ENCODE results near the gene MAP3K12. TPM values are rescaled to one million over a fixed set of nuclear protein-coding genes. Genes with fewer than 3 reads are reported as not detected.

Gene MAP3K12
- total and polyA plus RNA-seq, 2 of the 13 experiments (the other 11 are each of a cell fraction or from before 2014, with no cell fraction given), result 0.20 to 1.1 TPM

DNA sequence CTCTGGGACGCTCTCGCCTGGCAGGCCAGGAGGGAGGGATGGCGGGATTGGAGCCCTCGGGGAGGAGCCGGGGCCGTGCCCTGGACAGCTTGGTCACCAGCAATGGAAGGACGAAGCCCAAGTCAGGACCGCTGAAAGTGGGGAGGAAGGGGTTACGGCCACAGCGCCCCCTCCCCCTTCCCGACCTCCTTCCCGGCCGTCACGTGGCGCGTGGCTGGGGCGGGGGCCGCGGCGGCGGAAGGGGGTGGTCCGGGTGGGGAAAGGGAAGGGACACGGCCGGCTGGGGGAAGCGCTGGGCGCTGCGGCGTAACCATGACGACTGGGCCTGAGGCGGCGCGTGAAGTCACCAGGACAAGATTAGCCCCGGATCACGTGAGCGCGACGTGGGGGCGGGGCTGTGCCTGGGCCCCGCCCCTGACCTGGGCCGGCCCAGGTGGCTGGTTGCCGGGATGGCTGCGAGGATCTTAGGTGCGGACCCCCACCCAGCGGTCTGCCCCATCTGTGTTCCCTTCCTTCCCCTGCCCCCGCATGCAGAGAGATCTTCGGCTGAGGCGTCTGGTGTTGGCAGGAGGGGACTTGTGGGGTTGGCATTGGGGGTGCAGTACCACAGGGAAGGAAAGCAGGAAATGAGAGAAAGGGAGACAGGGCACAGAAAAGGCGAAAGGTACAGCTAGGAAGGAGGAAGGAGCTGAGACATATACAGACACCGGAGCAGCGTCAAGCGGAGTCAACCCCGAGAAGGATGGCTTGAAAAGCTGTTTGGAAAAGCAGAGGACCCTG is 6.2 kb downstream of the MAP3K12 start (continued):
- TF ChIP-seq, protein P1, sequence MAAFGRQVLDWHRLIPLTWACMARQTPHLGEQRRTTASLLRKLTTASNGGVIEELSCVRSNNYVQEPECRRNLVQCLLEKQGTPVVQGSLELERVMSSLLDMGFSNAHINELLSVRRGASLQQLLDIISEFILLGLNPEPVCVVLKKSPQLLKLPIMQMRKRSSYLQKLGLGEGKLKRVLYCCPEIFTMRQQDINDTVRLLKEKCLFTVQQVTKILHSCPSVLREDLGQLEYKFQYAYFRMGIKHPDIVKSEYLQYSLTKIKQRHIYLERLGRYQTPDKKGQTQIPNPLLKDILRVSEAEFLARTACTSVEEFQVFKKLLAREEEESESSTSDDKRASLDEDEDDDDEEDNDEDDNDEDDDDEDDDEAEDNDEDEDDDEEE (CRISPR knock-in tag; IDR thresholded peaks at IDR 0.05), result 0 out of 2 replicates have a peak, but pooled peaks have one; percentile 22
- TF ChIP-seq, protein P2, sequence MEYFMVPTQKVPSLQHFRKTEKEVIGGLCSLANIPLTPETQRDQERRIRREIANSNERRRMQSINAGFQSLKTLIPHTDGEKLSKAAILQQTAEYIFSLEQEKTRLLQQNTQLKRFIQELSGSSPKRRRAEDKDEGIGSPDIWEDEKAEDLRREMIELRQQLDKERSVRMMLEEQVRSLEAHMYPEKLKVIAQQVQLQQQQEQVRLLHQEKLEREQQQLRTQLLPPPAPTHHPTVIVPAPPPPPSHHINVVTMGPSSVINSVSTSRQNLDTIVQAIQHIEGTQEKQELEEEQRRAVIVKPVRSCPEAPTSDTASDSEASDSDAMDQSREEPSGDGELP (IDR thresholded peaks at IDR 0.05; ENCODE audit: borderline replicate concordance, low read depth), result peak; percentile 56; the same call in 1 of the 2 replicates
- TF ChIP-seq DMAP1 (CRISPR knock-in tag; IDR thresholded peaks at IDR 0.05), result peak; percentile 39; the same call in 1 of the 2 replicates
- TF ChIP-seq NCOA1 (CRISPR knock-in tag; IDR thresholded peaks at IDR 0.05), result peak; percentile 39; the same call in 1 of the 2 replicates
- peak; percentile 85 for TF ChIP-seq HNRNPK (IDR thresholded peaks at IDR 0.05; ENCODE audit: low read depth, low read length, poor library complexity, severe bottlenecking)
- TF ChIP-seq TP53 (CRISPR knock-in tag; conservative IDR thresholded peaks at IDR 0.05), result 0 out of 2 replicates have a peak, but pooled peaks have one; percentile 29
- no peak for TF ChIP-seq CENPBD1 (CRISPR knock-in tag; IDR thresholded peaks at IDR 0.05; ENCODE audit: borderline replicate concordance, low read depth)
- TF ChIP-seq REL (CRISPR knock-in tag; conservative IDR thresholded peaks at IDR 0.05), result 0 out of 2 replicates have a peak, but pooled peaks have one; percentile 54
- no peak for TF ChIP-seq HOXA9 (CRISPR knock-in tag; IDR thresholded peaks at IDR 0.05; ENCODE audit: borderline replicate concordance)
- TF ChIP-seq ZBTB43 (CRISPR knock-in tag; conservative IDR thresholded peaks at IDR 0.05), result 0 out of 2 replicates have a peak, but pooled peaks have one; percentile 5
- TF ChIP-seq DBP (CRISPR knock-in tag; IDR thresholded peaks at IDR 0.05; ENCODE audit: not compliant biosample characterization), result no peak
- TF ChIP-seq POLR2G (IDR thresholded peaks at IDR 0.05; ENCODE audit: low read depth, low read length), result peak; percentile 72
- TF ChIP-seq TBX2 (CRISPR knock-in tag; IDR thresholded peaks at IDR 0.05; ENCODE audit: borderline replicate concordance), result peak; percentile 19; the same call in 1 of the 2 replicates
- 0 out of 2 replicates have a peak, but pooled peaks have one; percentile 54 for TF ChIP-seq SALL2 (CRISPR knock-in tag; IDR thresholded peaks at IDR 0.05)
- TF ChIP-seq SP1 (IDR thresholded peaks at IDR 0.05), result no peak
- TF ChIP-seq SP1 (CRISPR knock-in tag; IDR thresholded peaks at IDR 0.05), result peak; percentile 58; the same call in 1 of the 2 replicates
- TF ChIP-seq ZNF329 (CRISPR knock-in tag; IDR thresholded peaks at IDR 0.05; ENCODE audit: low read depth), result 0 out of 2 replicates have a peak, but pooled peaks have one; percentile 34
- TF ChIP-seq ZNF557 (CRISPR knock-in tag; IDR thresholded peaks at IDR 0.05), result no peak
- no peak for TF ChIP-seq EHMT2 (IDR thresholded peaks at IDR 0.05; ENCODE audit: borderline replicate concordance, low read depth, low read length)
- peak; percentile 82; the same call in 1 of the 2 replicates for TF ChIP-seq KDM2A (CRISPR knock-in tag; IDR thresholded peaks at IDR 0.05; ENCODE audit: borderline replicate concordance, low read depth)
- TF ChIP-seq MXD4 (CRISPR knock-in tag; IDR thresholded peaks at IDR 0.05), result 0 out of 2 replicates have a peak, but pooled peaks have one; percentile 29
- TF ChIP-seq DR1 (CRISPR knock-in tag; IDR thresholded peaks at IDR 0.05), result no peak
- 0 out of 2 replicates have a peak, but pooled peaks have one; percentile 31 for TF ChIP-seq ZMYM4 (CRISPR knock-in tag; IDR thresholded peaks at IDR 0.05)
- TF ChIP-seq POLR2A (IDR thresholded peaks at IDR 0.05; ENCODE audit: insufficient read depth in 1 of 2, low read depth in 2 of 2, low read length in 2 of 2), result peak; percentile 42 to 72; a peak in 3 of 4 replicates
- TF ChIP-seq PHF20 (CRISPR knock-in tag; IDR thresholded peaks at IDR 0.05), result peak; percentile 35; the same call in 1 of the 2 replicates
- 0 out of 2 replicates have a peak, but pooled peaks have one; percentile 36 for TF ChIP-seq ZNF501 (CRISPR knock-in tag; IDR thresholded peaks at IDR 0.05)

Data from HepG2 (cell line).